OCI-M2 (cell line): ENCODE results near the gene PLA2G3.

ENCODE experiments used
- DNase-seq: peaks from one replicate; lab custom pipeline; 2025; ENCODE audit not compliant: unreplicated experiment; lab: John Stamatoyannopoulos, UW

PLA2G3 gene

DNA sequence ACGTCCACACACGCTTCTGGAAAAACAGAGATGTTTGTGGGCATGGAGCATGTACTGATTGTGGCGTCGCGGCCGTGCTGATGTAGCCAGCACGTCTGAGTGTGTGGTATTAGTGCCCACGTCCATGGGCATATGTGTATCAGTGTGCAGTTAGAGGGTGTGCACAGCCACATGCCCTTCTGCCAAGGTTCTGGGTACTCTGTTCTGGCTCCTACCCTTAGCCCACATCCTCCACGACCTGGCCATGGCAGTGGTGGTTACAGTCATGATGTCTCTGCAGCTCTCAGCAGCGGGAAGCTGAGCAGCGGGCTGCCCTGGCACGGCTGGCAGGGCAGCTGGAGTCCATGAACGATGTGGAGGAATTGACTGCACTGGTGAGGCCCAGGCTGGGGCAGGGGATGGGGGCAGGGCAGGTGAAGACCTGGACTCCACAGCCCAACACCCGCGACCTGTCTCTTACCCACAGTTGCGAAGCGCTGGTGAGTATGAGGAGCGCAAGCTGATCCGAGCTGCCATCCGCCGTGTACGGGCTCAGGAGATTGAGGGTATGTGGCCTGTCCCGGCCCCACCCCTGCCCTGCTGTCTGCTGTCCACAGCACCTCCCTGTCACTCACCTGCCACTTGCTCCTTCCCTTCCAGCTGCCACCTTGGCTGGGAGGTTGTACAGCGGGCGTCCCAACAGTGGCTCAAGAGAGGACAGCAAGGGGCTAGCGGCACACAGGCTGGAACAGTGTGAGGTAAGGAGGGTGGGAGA lies 51.9 kb downstream of the PLA2G3 start:
- no peak for DNase-seq

DNA sequence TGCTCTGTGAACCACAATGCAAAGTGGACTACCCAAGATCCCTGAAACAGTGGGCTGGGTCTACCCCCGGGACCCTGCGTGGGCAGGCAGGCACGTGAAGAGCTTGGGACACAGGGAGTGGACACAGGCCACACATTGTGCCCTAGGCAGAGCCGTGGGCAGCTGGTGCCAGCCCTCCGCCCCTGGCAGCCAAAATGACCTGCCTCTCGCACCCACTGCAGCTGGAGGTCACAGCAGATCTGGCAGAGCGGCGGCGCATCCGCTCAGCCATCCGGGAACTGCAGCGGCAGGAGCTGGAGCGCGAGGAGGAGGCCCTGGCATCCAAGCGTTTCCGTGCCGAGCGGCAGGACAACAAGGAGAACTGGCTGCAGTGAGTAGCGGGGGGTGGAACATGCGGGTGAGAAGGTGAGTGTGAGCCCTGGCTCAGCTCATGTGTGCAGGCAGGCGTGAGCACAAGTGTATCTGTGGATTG lies 52.5 kb downstream of the PLA2G3 start:
- DNase-seq = no peak

DNA sequence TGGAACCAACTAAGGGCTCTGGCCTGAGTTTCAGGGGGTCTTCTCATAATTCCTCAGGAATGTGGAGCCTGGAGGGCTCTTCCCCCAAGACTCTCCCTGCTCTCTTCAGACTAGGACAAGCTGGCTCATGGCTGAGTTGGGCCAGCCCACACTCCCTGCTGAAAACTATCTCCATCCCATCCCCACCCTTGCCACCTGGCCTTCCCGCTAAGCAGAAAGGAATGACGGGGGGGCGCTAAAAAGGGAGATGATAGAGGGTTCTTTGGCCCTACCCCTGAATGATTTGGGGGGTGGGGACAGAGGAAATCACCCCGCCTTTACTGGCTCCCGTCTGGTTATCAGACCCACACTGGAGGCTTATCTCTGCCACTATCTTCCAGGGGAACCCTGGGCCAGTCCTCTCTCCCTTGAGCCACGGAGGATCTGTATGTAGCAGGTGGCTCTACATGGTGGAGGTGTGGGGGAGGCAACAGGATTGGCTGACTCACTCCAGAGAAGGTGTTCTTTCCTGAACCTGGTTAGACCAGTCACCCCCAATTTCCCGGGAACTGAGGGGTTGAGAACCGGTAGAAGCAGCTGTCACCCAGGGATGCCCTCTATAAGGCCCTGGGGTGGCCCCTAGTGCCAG lies 53.5 kb downstream of the PLA2G3 start:
- no peak for DNase-seq

DNA sequence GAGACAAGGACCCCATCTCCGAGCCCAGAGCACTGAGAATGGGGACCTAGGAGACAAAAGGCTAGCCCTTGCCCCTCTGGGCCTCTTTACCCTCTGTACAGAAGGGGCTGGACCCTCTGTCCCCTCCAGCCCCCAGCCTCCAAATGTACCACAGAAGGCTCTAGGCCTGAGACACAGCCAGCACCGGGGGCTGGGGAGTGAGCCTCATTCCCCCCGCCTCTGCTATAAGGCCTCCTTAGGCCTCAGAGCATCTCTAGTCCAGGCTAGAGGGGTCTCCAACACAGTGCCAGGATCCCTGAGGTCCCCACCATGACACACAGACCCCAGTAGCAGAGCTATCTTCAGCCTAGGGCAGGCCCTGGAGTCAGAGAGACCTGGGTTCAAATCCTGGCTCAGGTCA lies 54.4 kb downstream of the PLA2G3 start:
- DNase-seq = no peak

DNA sequence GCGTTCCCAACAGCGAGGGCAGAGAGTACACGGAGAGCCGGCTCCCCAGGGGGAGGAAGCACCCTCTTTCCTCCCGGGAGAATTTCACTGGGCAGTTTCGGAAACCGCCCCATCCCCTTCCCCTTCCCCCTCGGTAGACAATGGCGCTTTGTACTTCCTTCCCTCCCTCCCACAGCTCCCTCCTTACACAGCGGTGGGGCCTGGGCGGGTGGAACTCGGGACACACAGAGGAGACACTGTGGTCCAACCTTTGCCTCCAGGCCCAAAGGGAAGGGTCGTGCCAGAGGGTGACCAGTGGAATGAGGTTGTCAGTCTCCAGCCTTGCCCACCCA lies 54.8 kb downstream of the PLA2G3 start:
- DNase-seq = no peak

DNA sequence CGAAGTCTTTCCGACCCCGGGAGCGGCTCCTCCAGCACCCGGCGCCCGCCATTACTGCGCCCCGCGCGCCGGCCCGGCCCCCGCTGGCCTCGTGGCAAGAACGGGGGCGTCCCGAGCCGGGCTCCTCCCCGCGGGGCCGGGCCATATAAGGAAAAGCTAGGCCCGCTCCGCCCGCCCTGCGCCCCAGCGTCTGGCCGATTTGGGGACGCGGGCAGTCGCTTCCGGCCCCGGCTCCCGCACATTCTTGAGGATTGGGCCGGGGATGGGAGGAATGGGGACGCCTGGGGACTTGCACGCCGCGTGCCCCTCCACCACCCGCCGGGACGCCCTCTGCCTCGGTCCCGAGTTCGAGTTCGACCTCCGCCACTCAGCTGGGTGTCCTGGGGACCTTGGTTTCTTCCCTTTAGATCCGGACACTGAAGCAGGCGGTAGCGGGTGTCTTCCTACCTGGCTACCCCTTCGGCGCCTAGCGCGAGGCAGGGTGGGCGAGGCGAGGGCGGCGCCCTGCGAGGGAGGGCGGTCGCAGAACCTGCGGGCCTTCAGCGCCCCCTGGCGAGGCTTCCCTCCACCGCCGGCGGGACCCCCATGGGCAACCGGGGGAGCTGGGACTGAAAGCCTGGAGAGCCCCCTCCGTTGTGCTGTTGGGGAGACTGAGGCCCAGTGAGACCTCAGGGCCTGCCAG lies 55.4 kb downstream of the PLA2G3 start:
- no peak for DNase-seq
